DMS53 treated with DMSO at 0.1 percent for 48 hours (cell line): Measurements from ENCODE around the gene SLC6A17.
A peak's percentile ranks its signal among the peaks of the same experiment; 100 is the strongest.

Source experiments
- DNase-seq: peaks from one replicate; lab custom pipeline; 2025; ENCODE audit not compliant: unreplicated experiment; lab: John Stamatoyannopoulos, UW

SLC6A17 gene

GRCh38 chr1:110135246-110135645 is 15.0 kb upstream of the SLC6A17 start:
- peak; percentile 89 for DNase-seq

DNA sequence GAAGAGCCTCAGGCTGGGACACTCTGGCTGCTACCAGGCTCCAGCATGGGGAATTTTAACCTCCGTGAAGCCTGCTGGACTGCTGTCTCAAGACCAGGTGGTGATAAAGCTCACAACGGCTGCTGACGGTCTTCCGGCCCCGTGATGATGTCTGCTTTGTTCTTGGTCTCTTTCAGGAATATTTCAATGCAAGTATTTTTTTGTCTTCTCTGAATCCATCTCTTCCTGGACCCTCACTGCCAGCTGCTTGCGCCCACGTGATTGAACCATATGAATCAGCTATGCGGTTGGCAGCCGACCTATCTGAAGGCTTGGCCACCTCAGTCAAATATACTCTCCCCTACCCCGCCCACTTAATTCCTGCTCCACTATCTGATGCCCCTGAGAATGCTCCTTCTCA is 14.6 kb upstream of the SLC6A17 start:
- peak; percentile 89 for DNase-seq

- peak; percentile 92 for DNase-seq
Measured at GRCh38 chr1:110136911-110137310, 13.4 kb upstream of the SLC6A17 start.

GRCh38 chr1:110138956-110139355 is 11.3 kb upstream of the SLC6A17 start:
- peak; percentile 59 for DNase-seq

- DNase-seq, result no peak
Measured at GRCh38 chr1:110144366-110144765, 5.9 kb upstream of the SLC6A17 start.

DNA sequence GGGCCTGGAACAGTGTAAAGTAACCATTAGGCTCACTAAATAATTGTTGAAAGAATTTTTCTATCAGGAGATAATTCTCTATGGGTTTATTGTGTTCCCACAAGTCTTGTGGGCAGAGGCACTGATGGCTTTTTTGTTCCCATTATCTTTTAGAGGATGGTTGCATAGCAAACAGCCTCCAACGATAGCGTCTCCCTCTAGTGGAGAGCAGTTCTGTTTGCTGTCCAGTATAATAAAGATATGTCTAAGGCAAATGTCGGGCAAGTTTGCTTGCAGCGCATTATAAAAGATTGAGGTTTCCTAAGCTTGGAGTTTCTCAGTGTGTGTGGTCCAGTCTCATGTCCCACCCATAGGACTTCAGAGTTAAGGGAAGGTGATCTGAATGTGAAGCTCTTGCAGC is 1.3 kb upstream of the SLC6A17 start:
- peak; percentile 80 for DNase-seq

DNA sequence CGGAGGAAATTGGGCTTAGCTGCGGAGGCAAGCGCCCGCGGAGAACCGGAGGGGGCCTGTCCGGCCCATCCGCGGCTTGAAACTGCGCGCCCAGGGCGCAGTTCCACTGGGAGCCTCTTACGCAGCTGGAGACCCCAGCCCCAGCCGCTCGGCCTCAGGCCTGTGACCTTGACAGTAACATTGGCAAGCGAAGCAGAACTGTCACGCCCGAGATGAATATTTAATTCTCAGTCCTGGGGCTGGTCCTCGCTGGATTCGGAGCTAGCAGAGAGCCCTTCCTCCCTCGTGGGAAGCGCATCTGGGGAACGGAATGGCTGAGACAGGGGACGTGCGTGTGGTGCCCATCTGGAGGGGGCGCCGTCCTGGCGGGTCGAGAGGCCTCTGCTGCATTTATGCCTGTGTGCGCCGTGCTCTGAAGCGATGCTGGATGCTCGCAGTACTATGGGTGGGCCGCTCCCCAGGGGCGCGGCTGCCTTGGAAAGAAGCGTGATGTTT is 928 bp downstream of the SLC6A17 start:
- no peak for DNase-seq

DNA sequence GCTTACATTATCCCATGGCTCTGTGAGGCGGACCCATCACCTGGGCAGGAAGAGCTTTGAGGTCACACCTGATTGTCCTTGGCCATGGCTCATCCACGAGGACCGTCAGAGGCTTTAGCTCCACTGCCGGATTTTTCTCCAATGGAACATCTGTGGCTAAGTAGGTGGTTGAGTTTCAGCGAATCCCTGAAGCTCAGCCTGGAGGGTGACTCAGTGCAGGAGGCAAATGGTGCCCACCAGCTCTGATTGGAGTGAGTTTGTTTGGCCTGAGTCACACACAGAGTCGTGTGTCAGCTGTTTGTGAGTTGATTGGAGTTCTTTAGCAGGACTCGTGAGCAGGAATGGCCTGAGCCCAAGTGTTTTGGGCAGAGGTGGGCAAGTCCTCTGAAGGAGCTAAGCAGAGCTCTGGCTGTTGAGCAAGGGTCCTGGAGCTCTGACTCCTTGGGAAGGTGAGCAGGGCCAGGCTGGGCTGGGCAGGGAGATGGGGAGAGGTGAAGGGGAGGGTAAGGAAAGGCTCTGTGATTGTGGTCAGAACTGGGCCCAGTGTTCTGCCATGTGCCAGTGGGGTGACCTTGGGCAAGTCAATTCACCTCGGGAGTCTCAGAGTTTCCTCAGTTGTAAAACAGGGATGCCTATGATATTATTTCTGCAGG is 2.0 kb downstream of the SLC6A17 start:
- DNase-seq, result no peak

GRCh38 chr1:110153407-110153950 is 3.2 kb downstream of the SLC6A17 start:
- DNase-seq, result no peak

DNA sequence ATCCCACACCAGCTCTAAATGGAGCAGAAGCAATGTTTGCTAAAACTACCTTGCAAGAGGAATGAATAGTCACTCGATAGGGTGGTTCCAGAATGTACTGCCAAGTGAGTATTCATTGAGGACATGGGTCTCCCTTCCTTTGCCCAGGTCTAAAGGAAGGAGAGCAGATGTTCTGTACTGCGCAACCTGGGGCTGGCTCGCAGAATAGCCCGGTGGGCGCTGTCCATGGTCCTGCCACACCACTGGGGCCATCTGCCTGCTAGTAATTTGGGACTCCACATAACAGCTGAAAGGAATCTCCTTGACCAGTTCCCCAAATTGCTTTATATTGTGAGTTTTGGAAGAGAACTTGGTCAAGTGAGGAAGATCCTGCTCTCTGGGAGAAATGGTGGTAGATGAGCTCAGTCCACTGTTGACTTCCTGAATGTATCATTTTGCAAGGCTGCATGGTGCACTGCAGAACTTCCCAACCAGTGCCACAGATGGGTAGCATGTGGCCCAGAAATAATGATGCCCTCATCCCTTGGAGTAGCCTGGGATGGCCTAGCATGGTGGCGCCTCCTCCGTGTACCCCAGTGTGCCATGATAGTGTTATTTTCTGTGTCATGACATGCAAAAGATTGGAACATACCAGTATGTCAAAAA is 5.7 kb downstream of the SLC6A17 start:
- no peak for DNase-seq

- no peak for DNase-seq
Measured at GRCh38 chr1:110158261-110158660, 8.0 kb downstream of the SLC6A17 start.

- DNase-seq, result no peak
Measured at GRCh38 chr1:110159168-110159567, 8.9 kb downstream of the SLC6A17 start.

DNA sequence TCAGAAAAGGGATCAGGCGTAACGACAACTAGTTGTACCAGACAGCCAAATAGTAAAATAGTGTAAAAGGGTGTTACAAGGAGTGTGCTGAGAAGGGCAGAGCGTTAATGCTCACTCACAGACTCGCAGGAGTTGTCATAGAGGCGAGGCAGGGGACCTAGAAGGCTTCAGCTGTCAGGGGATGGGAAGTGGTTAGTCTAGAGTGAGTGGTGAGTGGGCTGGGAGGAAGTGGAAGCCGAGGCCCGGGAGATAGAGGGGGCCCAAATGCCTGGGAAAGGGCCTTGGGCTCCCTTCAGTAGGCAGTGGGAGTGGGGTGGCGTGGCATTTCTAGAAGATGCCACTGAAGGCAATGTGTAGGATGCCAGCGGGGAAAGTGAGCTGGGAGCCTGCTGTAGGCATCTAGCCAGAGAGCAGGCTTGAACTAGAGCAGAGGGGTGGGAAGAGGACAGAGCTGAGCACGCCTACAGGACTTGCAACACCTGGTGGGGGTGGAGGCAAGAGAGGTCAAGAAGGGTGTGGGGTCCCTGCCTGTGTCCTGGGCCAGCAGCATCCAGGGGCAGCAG is 10.3 kb downstream of the SLC6A17 start:
- DNase-seq, result no peak

GRCh38 chr1:110161165-110161564 is 10.9 kb downstream of the SLC6A17 start:
- no peak for DNase-seq

GRCh38 chr1:110161849-110162248 is 11.6 kb downstream of the SLC6A17 start:
- DNase-seq, result no peak

GRCh38 chr1:110163591-110163990 is 13.3 kb downstream of the SLC6A17 start:
- no peak for DNase-seq

GRCh38 chr1:110164725-110165350 is 14.5 kb downstream of the SLC6A17 start:
- DNase-seq, result no peak

DNA sequence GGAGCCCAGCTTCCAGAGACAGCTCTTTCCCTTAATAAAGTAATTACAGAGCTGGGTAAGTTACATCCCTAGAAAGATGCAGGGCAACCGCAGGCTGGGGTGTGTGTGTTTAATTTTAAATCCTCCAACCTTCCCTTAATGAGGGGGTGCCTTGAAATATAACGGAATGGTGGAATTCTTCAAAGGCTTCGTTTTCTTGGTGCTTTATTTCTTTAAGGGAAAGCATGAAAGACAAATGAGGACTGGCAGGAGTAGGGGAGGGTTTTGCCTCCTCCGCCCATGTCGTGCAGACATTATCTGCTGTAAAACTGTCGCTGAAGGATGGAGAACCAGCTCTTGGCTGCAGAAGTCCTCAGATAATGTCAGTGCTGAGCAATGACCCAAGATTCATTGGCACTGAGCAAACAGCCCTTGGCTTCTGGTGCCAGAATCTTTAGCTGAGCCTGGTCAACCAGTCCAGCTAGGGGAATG is 15.5 kb downstream of the SLC6A17 start:
- DNase-seq, result no peak

GRCh38 chr1:110166861-110167260 is 16.6 kb downstream of the SLC6A17 start:
- DNase-seq, result no peak

GRCh38 chr1:110170766-110171733 is 20.8 kb downstream of the SLC6A17 start:
- DNase-seq, result no peak
